ENCODE measurements around the gene TRIM29.
"Not testable (repeated sequence)": the region's sequence is repeated elsewhere in the genome, so short reads cannot be mapped to it uniquely, and the experiment has no call there.

TRIM29 gene

GRCh38 chr11:120146413-120147093 lies 8.6 kb upstream of the TRIM29 start:
- no peaks in the 10 kb centered on the region for H3K36me3 ChIP-seq (ENCODE audit: control insufficient read depth, insufficient read depth, low read length)
- no peaks in the 10 kb centered on the region for H3K4me1 ChIP-seq (ENCODE audit: control insufficient read depth, insufficient read depth, low read length, poor library complexity, severe bottlenecking)
- H3K9me3 ChIP-seq (ENCODE audit: control insufficient read depth, low read length) = no peaks in the 10 kb centered on the region
- H3K27ac ChIP-seq (ENCODE audit: low read depth, low read length, severe bottlenecking) = no peak overlapping the region
- WGBS, 2 experiments (ENCODE audit: insufficient coverage in 2 of 2) = 82 to 88% methylated on average over 12 to 13 of the region's 14 CpGs
- no peak overlapping the region for H3K4me3 ChIP-seq (ENCODE audit: extremely low read depth, insufficient read depth, low read length, poor library complexity, severe bottlenecking)

- Histone ChIP-seq H3K4me1 (ENCODE audit: control insufficient read depth, insufficient read depth, low read length, poor library complexity, severe bottlenecking) (no peaks in the 10 kb centered on the region), H3K4me3 (ENCODE audit: extremely low read depth, insufficient read depth, low read length, poor library complexity, severe bottlenecking) (no peak overlapping the region), H3K27ac (ENCODE audit: low read depth, low read length, severe bottlenecking) (no peak overlapping the region), H3K9me3 (ENCODE audit: control insufficient read depth, low read length) (no peaks in the 10 kb centered on the region), H3K36me3 (ENCODE audit: control insufficient read depth, insufficient read depth, low read length) (no peaks in the 10 kb centered on the region)
- WGBS, 2 experiments (ENCODE audit: insufficient coverage in 2 of 2) = 82 to 90% methylated on average over 8 of the region's 8 CpGs
These were observed 6.6 kb upstream of the TRIM29 start for GRCh38 chr11:120144501-120144900.

- H3K4me1 ChIP-seq (ENCODE audit: control insufficient read depth, insufficient read depth, low read length, poor library complexity, severe bottlenecking); H3K9me3 ChIP-seq (ENCODE audit: control insufficient read depth, low read length); H3K4me3 ChIP-seq (ENCODE audit: extremely low read depth, insufficient read depth, low read length, poor library complexity, severe bottlenecking); H3K36me3 ChIP-seq (ENCODE audit: control insufficient read depth, insufficient read depth, low read length); H3K27ac ChIP-seq (ENCODE audit: low read depth, low read length, severe bottlenecking): not testable (repeated sequence)
- 93 to 97% methylated on average over 5 to 7 of the region's 11 CpGs for WGBS, 2 experiments (ENCODE audit: insufficient coverage in 2 of 2)
These were observed 5.6 kb upstream of the TRIM29 start for GRCh38 chr11:120143472-120143871.

GRCh38 chr11:120142441-120143100 lies 4.7 kb upstream of the TRIM29 start:
- Histone ChIP-seq H3K4me3 (ENCODE audit: extremely low read depth, insufficient read depth, low read length, poor library complexity, severe bottlenecking) (no peak overlapping the region), H3K36me3 (ENCODE audit: control insufficient read depth, insufficient read depth, low read length) (no peaks in the 10 kb centered on the region), H3K9me3 (ENCODE audit: control insufficient read depth, low read length) (no peaks in the 10 kb centered on the region), H3K4me1 (ENCODE audit: control insufficient read depth, insufficient read depth, low read length, poor library complexity, severe bottlenecking) (no peaks in the 10 kb centered on the region), H3K27ac (ENCODE audit: low read depth, low read length, severe bottlenecking) (no peak overlapping the region)
- WGBS, 2 experiments (ENCODE audit: insufficient coverage in 2 of 2) = 92% methylated on average over 5 of the region's 9 CpGs

GRCh38 chr11:120141768-120142423 lies 4.0 kb upstream of the TRIM29 start:
- H3K4me1 ChIP-seq (ENCODE audit: control insufficient read depth, insufficient read depth, low read length, poor library complexity, severe bottlenecking) = no peaks in the 10 kb centered on the region
- no peaks in the 10 kb centered on the region for H3K9me3 ChIP-seq (ENCODE audit: control insufficient read depth, low read length)
- 60 to 86% methylated on average over 2 to 3 of the region's 5 CpGs for WGBS, 2 experiments (ENCODE audit: insufficient coverage in 2 of 2)
- H3K36me3 ChIP-seq (ENCODE audit: control insufficient read depth, insufficient read depth, low read length) = no peaks in the 10 kb centered on the region
- H3K4me3 ChIP-seq (ENCODE audit: extremely low read depth, insufficient read depth, low read length, poor library complexity, severe bottlenecking) = no peak overlapping the region
- no peak overlapping the region for H3K27ac ChIP-seq (ENCODE audit: low read depth, low read length, severe bottlenecking)

GRCh38 chr11:120141113-120141767 lies 3.3 kb upstream of the TRIM29 start:
- WGBS, 2 experiments (ENCODE audit: insufficient coverage in 2 of 2) = 84 to 92% methylated on average over 4 of the region's 5 CpGs
- H3K4me1 ChIP-seq (ENCODE audit: control insufficient read depth, insufficient read depth, low read length, poor library complexity, severe bottlenecking) = no peaks in the 10 kb centered on the region

GRCh38 chr11:120139316-120140069 lies 1.6 kb upstream of the TRIM29 start:
- no peak overlapping the region for H3K27ac ChIP-seq (ENCODE audit: low read depth, low read length, severe bottlenecking)
- no peaks in the 10 kb centered on the region for H3K36me3 ChIP-seq (ENCODE audit: control insufficient read depth, insufficient read depth, low read length)
- 90 to 100% methylated on average over 2 of the region's 8 CpGs for WGBS, 2 experiments (ENCODE audit: insufficient coverage in 2 of 2)
- no peaks in the 10 kb centered on the region for H3K4me1 ChIP-seq (ENCODE audit: control insufficient read depth, insufficient read depth, low read length, poor library complexity, severe bottlenecking)
- no peaks in the 10 kb centered on the region for H3K9me3 ChIP-seq (ENCODE audit: control insufficient read depth, low read length)
- H3K4me3 ChIP-seq (ENCODE audit: extremely low read depth, insufficient read depth, low read length, poor library complexity, severe bottlenecking) = no peak overlapping the region

More at GRCh38 chr11:120141113-120141767, 3.3 kb upstream of the TRIM29 start:
- H3K36me3 ChIP-seq (ENCODE audit: control insufficient read depth, insufficient read depth, low read length) = no peaks in the 10 kb centered on the region
- H3K9me3 ChIP-seq (ENCODE audit: control insufficient read depth, low read length) = no peaks in the 10 kb centered on the region
- H3K4me3 ChIP-seq (ENCODE audit: extremely low read depth, insufficient read depth, low read length, poor library complexity, severe bottlenecking) = no peak overlapping the region
- no peak overlapping the region for H3K27ac ChIP-seq (ENCODE audit: low read depth, low read length, severe bottlenecking)

- 93 to 96% methylated on average over 24 of the region's 24 CpGs for WGBS, 2 experiments (ENCODE audit: insufficient coverage in 2 of 2)
- no peak overlapping the region for H3K27ac ChIP-seq (ENCODE audit: low read depth, low read length, severe bottlenecking)
- no peaks in the 10 kb centered on the region for H3K4me1 ChIP-seq (ENCODE audit: control insufficient read depth, insufficient read depth, low read length, poor library complexity, severe bottlenecking)
- H3K36me3 ChIP-seq (ENCODE audit: control insufficient read depth, insufficient read depth, low read length) = no peaks in the 10 kb centered on the region
- H3K9me3 ChIP-seq (ENCODE audit: control insufficient read depth, low read length) = no peaks in the 10 kb centered on the region
- H3K4me3 ChIP-seq (ENCODE audit: extremely low read depth, insufficient read depth, low read length, poor library complexity, severe bottlenecking) = no peak overlapping the region
These were observed 714 bp downstream of the TRIM29 start for GRCh38 chr11:120137187-120137610.

- Histone ChIP-seq H3K36me3 (ENCODE audit: control insufficient read depth, insufficient read depth, low read length) (no peaks in the 10 kb centered on the region), H3K27ac (ENCODE audit: low read depth, low read length, severe bottlenecking) (no peak overlapping the region), H3K9me3 (ENCODE audit: control insufficient read depth, low read length) (no peaks in the 10 kb centered on the region), H3K4me1 (ENCODE audit: control insufficient read depth, insufficient read depth, low read length, poor library complexity, severe bottlenecking) (no peaks in the 10 kb centered on the region), H3K4me3 (ENCODE audit: extremely low read depth, insufficient read depth, low read length, poor library complexity, severe bottlenecking) (no peak overlapping the region)
- no CpG with 5 or more reads among the region's 7 CpGs for WGBS, 2 experiments (ENCODE audit: insufficient coverage in 2 of 2)
These were observed 1.6 kb downstream of the TRIM29 start for GRCh38 chr11:120136356-120136755.

- Histone ChIP-seq H3K9me3 (ENCODE audit: control insufficient read depth, low read length) (no peaks in the 10 kb centered on the region), H3K36me3 (ENCODE audit: control insufficient read depth, insufficient read depth, low read length) (no peaks in the 10 kb centered on the region), H3K27ac (ENCODE audit: low read depth, low read length, severe bottlenecking) (no peak overlapping the region), H3K4me3 (ENCODE audit: extremely low read depth, insufficient read depth, low read length, poor library complexity, severe bottlenecking) (no peak overlapping the region), H3K4me1 (ENCODE audit: control insufficient read depth, insufficient read depth, low read length, poor library complexity, severe bottlenecking) (no peaks in the 10 kb centered on the region)
- 100% methylated on average over 1 of the region's 2 CpGs for WGBS, 2 experiments (ENCODE audit: insufficient coverage in 2 of 2)
These were observed 2.1 kb downstream of the TRIM29 start for GRCh38 chr11:120135838-120136237.

Measured in mesodermal cell (in vitro differentiated cells).